HEK293T (cell line): ENCODE measurements around the gene RNF148.

Experiments
- BHLHE40 ChIP-seq: fragments of 450-650 bp; IDR thresholded peaks from 2 replicates; pipeline ENCODE4 v1.6.1; 2016; ENCODE audit warnings: mild to moderate bottlenecking, moderate library complexity, borderline replicate concordance
- CTBP1 ChIP-seq: fragments of 450-650 bp; IDR thresholded peaks from 2 replicates; pipeline ENCODE4 v1.6.1; 2016; ENCODE audit warnings: borderline replicate concordance
- ELF4 ChIP-seq: fragments of 450-650 bp; IDR thresholded peaks from 2 replicates; pipeline ENCODE4 v1.6.1; 2017; ENCODE audit warnings: antibody characterized with exemption
- FOXA1 ChIP-seq: fragments of 450-650 bp; IDR thresholded peaks from 2 replicates; pipeline ENCODE4 v1.6.1; 2016; ENCODE audit warnings: mild to moderate bottlenecking
- FOXK2 ChIP-seq: fragments of 450-650 bp; IDR thresholded peaks from 2 replicates; pipeline ENCODE4 v1.6.1; 2016; ENCODE audit warnings: mild to moderate bottlenecking
- FOXM1 ChIP-seq: fragments of 450-650 bp; IDR thresholded peaks from 2 replicates; pipeline ENCODE4 v1.6.1; 2017; ENCODE audit warnings: mild to moderate bottlenecking, borderline replicate concordance
- HDGF ChIP-seq: fragments of 450-650 bp; IDR thresholded peaks from 2 replicates; pipeline ENCODE4 v1.6.1; 2017; ENCODE audit warnings: antibody characterized with exemption, borderline replicate concordance
- L3MBTL2 ChIP-seq: fragments of 450-650 bp; conservative IDR thresholded peaks from 2 replicates; pipeline ENCODE4 v1.6.1; 2016; ENCODE audit warnings: mild to moderate bottlenecking
- LEF1 ChIP-seq: fragments of 450-650 bp; IDR thresholded peaks from 2 replicates; pipeline ENCODE4 v1.6.1; 2017; ENCODE audit warnings: mild to moderate bottlenecking, borderline replicate concordance
- NFRKB ChIP-seq: fragments of 450-650 bp; IDR thresholded peaks from 2 replicates; pipeline ENCODE4 v1.6.1; 2016; ENCODE audit warnings: mild to moderate bottlenecking, moderate library complexity
- SP1 ChIP-seq: fragments of 450-650 bp; IDR thresholded peaks from 2 replicates; pipeline ENCODE4 v1.6.1; 2017
- ZNF384 ChIP-seq: fragments of 450-650 bp; IDR thresholded peaks from 2 replicates; pipeline ENCODE4 v1.6.1; 2016

- no peak for TF ChIP-seq HDGF
- TF ChIP-seq SP1, result no peak
- TF ChIP-seq BHLHE40, result no peak
- no peak for TF ChIP-seq FOXK2
- TF ChIP-seq FOXM1, result no peak
- TF ChIP-seq NFRKB, result no peak
- TF ChIP-seq LEF1, result no peak
- no peak for TF ChIP-seq ZNF384
- TF ChIP-seq ELF4, result no peak
- TF ChIP-seq L3MBTL2, result no peak
- no peak for TF ChIP-seq FOXA1
- TF ChIP-seq CTBP1, result no peak
Observed at GRCh38 chr7:122702872-122703510, at the start of gene RNF148.
